Measurements from ENCODE around the gene TMED4.

DNA sequence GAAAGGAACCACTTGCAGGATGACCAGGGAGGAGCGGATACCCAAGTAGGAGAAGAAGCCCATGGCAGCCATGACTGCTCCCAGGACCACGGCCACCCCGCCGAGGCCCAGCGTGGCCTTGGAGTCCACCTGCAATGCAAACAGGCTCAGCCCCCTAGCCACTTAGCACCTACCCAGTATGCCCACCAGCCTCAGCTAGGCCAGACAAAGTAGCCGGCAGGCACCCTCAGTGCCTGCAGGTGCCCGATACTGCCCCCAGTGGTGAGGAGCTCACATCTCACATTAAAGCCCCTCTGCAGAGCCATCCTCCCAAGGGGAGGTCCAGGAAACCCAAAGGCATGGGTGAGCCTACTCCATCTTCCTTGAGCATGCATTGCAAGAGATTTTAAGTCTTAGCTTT lies 47.5 kb downstream of the TMED4 start:
- TF ChIP-seq, protein P1, sequence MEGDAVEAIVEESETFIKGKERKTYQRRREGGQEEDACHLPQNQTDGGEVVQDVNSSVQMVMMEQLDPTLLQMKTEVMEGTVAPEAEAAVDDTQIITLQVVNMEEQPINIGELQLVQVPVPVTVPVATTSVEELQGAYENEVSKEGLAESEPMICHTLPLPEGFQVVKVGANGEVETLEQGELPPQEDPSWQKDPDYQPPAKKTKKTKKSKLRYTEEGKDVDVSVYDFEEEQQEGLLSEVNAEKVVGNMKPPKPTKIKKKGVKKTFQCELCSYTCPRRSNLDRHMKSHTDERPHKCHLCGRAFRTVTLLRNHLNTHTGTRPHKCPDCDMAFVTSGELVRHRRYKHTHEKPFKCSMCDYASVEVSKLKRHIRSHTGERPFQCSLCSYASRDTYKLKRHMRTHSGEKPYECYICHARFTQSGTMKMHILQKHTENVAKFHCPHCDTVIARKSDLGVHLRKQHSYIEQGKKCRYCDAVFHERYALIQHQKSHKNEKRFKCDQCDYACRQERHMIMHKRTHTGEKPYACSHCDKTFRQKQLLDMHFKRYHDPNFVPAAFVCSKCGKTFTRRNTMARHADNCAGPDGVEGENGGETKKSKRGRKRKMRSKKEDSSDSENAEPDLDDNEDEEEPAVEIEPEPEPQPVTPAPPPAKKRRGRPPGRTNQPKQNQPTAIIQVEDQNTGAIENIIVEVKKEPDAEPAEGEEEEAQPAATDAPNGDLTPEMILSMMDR (IDR thresholded peaks at IDR 0.05): peak; percentile 72
- TF ChIP-seq EZH2 (IDR thresholded peaks at IDR 0.05; ENCODE audit: borderline replicate concordance, insufficient read depth, low read depth, low read length, poor library complexity, severe bottlenecking): no peak

All from B cell (primary cell).